Muscle layer of colon (tissue), 2 donors: Measurements from ENCODE around the gene FOXP2.
"Not testable (repeated sequence)": the region's sequence is repeated elsewhere in the genome, so short reads cannot be mapped to it uniquely, and the experiment has no call there.

Source experiments
- H3K27ac ChIP-seq: one replicate; pipeline ENCODE4 v1.7.0; 2013; ENCODE audit warnings: low read depth, mild to moderate bottlenecking, low read length, moderate library complexity
- H3K27me3 ChIP-seq, 2 donors: one replicate each; pipeline ENCODE4 v1.7.0; 2013; ENCODE audit warnings: low read length in 2 of 2, mild to moderate bottlenecking in 2 of 2; ENCODE audit not compliant: insufficient read depth in 2 of 2, control insufficient read depth in 1 of 2
- H3K36me3 ChIP-seq: one replicate; pipeline ENCODE4 v1.7.0; 2013; ENCODE audit warnings: mild to moderate bottlenecking, low read length; ENCODE audit not compliant: insufficient read depth
- H3K4me1 ChIP-seq: one replicate; pipeline ENCODE4 v1.7.0; 2013; ENCODE audit warnings: mild to moderate bottlenecking, low read length; ENCODE audit not compliant: insufficient read depth
- H3K4me3 ChIP-seq, 2 donors: one replicate each; pipeline ENCODE4 v1.7.0; 2013; ENCODE audit warnings: low read length in 2 of 2, low read depth in 1 of 2, mild to moderate bottlenecking in 1 of 2, moderate library complexity in 1 of 2
- H3K9ac ChIP-seq: one replicate; pipeline ENCODE4 v1.7.0; 2013; ENCODE audit warnings: low read length
- H3K9me3 ChIP-seq: one replicate; pipeline ENCODE4 v1.7.0; 2013; ENCODE audit warnings: mild to moderate bottlenecking, low read length
- donor health status: abdominal sarcoma.
- donor health status: Adenocarcinoma of cecum.

Gene FOXP2

DNA sequence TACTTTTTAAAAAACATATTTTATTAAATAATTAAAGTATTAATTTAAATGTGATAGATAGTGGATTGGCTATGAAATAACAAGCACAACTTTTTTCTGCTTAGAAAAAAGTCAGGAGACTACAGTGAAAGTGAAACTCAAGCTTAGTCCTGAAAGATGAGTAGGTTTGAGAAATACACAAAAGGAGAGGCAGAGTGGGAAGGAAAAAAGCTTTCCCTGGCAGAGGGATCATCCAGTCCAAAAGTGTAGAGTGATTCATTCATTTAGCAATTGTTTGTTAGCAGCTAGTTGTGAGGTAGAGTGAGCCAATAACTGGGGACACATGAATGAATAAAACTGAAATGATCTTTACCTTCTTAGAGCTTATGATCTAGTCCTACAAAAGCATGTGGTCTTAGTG lies 93.5 kb downstream of the FOXP2 start:
- Histone ChIP-seq H3K4me3 (no peak overlapping the region), H3K9ac (no peak overlapping the region), H3K27me3 (no peaks in the 10 kb centered on the region), H3K9me3 (no peaks in the 10 kb centered on the region), H3K27ac (no peak overlapping the region), H3K36me3 (no peaks in the 10 kb centered on the region), H3K4me1 (no peaks in the 10 kb centered on the region)

DNA sequence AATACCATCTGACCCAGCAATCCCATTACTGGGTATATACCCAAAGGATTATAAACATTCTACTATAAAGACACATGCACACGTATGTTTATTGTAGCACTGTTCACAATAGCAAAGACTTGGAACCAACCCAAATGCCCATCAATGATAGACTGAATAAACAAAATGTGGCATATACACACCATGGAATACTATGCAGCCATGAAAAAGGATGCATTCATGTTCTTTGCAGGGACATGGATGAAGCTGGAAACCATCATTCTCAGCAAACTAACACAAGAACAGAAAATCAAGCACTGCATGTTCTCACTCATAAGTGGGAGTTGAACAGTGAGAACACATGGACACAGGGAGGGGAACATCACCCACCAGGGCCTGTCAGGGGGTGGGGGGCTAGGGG lies 96.2 kb downstream of the FOXP2 start:
- H3K9me3 ChIP-seq, H3K27me3 ChIP-seq, H3K4me1 ChIP-seq, H3K4me3 ChIP-seq, H3K36me3 ChIP-seq, H3K27ac ChIP-seq, H3K9ac ChIP-seq: not testable (repeated sequence)

- no peaks in the 10 kb centered on the region for H3K27me3 ChIP-seq
- no peaks in the 10 kb centered on the region for H3K9me3 ChIP-seq
- H3K9ac ChIP-seq, result no peak overlapping the region
- no peaks in the 10 kb centered on the region for H3K36me3 ChIP-seq
- H3K4me3 ChIP-seq, result no peak overlapping the region
- no peak overlapping the region for H3K27ac ChIP-seq
- peaks cover 8% of the 10 kb centered on the region for H3K4me1 ChIP-seq
Observed at GRCh38 chr7:114519240-114519639, 104.6 kb downstream of the FOXP2 start.

DNA sequence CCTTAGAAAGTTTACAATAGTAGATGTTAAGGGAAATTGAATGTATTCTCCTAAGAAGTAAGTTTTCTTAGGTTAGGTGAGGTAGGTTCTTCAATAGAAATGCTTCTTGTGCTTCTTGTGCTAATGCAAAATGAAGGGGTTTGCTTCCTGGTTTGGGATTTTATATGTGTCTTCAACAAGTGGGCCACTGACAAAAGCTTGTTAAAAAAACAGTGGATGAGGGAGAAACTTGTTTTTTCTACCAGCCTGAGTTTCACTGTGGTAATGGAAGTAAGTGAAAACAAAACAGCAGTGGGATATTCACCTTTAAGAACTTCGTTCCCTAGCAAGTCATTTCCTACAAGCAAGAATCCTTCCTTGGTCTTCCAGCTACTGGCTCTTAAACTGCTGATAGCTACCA lies 107.5 kb downstream of the FOXP2 start:
- H3K36me3 ChIP-seq, result no peaks in the 10 kb centered on the region
- no peak overlapping the region for H3K4me3 ChIP-seq
- no peaks in the 10 kb centered on the region for H3K27me3 ChIP-seq
- H3K27ac ChIP-seq, result no peak overlapping the region
- H3K4me1 ChIP-seq, result peaks cover 8% of the 10 kb centered on the region
- H3K9ac ChIP-seq, result no peak overlapping the region
- H3K9me3 ChIP-seq, result no peaks in the 10 kb centered on the region

DNA sequence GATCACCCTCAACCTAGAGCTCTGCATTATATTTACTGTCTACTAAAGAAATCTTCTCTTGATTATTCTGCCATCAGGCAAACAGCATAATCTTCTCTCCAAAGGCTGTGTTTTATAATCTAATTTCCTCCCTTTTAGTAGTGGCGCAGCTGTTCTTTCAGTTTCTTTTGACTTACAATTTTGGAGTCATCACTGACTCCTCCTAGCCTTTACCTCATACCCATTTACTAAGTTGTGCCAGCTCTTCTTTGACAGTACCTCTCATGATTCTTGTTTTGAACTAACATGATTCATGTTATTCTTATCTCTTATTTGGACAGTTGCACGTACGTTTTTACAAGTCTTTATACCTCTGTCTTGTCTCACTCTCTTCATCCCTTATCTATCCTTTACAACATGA lies 113.0 kb downstream of the FOXP2 start:
- H3K27me3 ChIP-seq, result no peaks in the 10 kb centered on the region
- H3K4me1 ChIP-seq, result peaks cover 7% of the 10 kb centered on the region
- H3K9ac ChIP-seq, result no peak overlapping the region
- H3K4me3 ChIP-seq, result no peak overlapping the region
- H3K36me3 ChIP-seq, result no peaks in the 10 kb centered on the region
- no peak overlapping the region for H3K27ac ChIP-seq
- no peaks in the 10 kb centered on the region for H3K9me3 ChIP-seq

- Histone ChIP-seq H3K27ac (no peak overlapping the region), H3K27me3 (no peaks in the 10 kb centered on the region), H3K4me1 (peaks cover 13% of the 10 kb centered on the region), H3K9ac (no peak overlapping the region), H3K9me3 (no peaks in the 10 kb centered on the region), H3K36me3 (no peaks in the 10 kb centered on the region), H3K4me3 (no peak overlapping the region)
Observed at GRCh38 chr7:114530057-114530611, 115.5 kb downstream of the FOXP2 start.

GRCh38 chr7:114531326-114531725 lies 116.7 kb downstream of the FOXP2 start:
- Histone ChIP-seq H3K9me3 (no peaks in the 10 kb centered on the region), H3K4me1 (peaks cover 17% of the 10 kb centered on the region), H3K9ac (no peak overlapping the region), H3K27ac (no peak overlapping the region), H3K36me3 (no peaks in the 10 kb centered on the region), H3K4me3 (no peak overlapping the region), H3K27me3 (no peaks in the 10 kb centered on the region)

- Histone ChIP-seq H3K4me1 (peaks cover 17% of the 10 kb centered on the region), H3K9me3 (no peaks in the 10 kb centered on the region), H3K27ac (no peak overlapping the region), H3K27me3 (no peaks in the 10 kb centered on the region), H3K4me3 (no peak overlapping the region), H3K9ac (no peak overlapping the region), H3K36me3 (no peaks in the 10 kb centered on the region)
Observed at GRCh38 chr7:114533131-114533530, 118.5 kb downstream of the FOXP2 start.

GRCh38 chr7:114534953-114535352 lies 120.3 kb downstream of the FOXP2 start:
- no peak overlapping the region for H3K27ac ChIP-seq
- H3K9me3 ChIP-seq, result no peaks in the 10 kb centered on the region
- no peaks in the 10 kb centered on the region for H3K27me3 ChIP-seq
- peaks cover 13% of the 10 kb centered on the region for H3K4me1 ChIP-seq
- H3K4me3 ChIP-seq, result no peak overlapping the region
- no peak overlapping the region for H3K9ac ChIP-seq
- no peaks in the 10 kb centered on the region for H3K36me3 ChIP-seq

DNA sequence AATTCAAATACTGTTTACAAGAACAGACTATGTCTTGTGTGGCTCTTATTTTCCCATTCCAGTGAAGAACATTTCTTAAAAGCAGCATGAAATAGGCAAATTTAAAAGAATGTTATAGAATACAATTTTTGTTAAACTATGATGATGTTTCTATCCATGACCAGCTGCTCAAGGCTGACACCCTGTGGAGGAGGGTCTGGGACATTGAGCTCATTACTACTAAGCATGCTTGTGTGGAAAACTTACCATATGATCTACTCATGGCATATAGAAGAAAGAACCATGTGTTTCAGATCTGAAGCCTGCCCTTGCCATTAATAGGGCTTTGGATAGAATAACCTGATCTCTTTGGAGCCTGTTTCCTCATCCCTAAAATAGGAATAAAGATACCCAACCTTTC lies 125.0 kb downstream of the FOXP2 start:
- Histone ChIP-seq H3K9me3 (no peaks in the 10 kb centered on the region), H3K4me1 (peaks cover 5% of the 10 kb centered on the region), H3K27ac (no peak overlapping the region), H3K4me3 (no peak overlapping the region), H3K9ac (no peak overlapping the region), H3K36me3 (no peaks in the 10 kb centered on the region), H3K27me3 (no peaks in the 10 kb centered on the region)

GRCh38 chr7:114540291-114540690 lies 125.7 kb downstream of the FOXP2 start:
- H3K4me1 ChIP-seq, result peaks cover 3% of the 10 kb centered on the region
- no peak overlapping the region for H3K4me3 ChIP-seq
- H3K36me3 ChIP-seq, result no peaks in the 10 kb centered on the region
- H3K9me3 ChIP-seq, result no peaks in the 10 kb centered on the region
- H3K9ac ChIP-seq, result no peak overlapping the region
- H3K27ac ChIP-seq, result no peak overlapping the region
- H3K27me3 ChIP-seq, result no peaks in the 10 kb centered on the region

DNA sequence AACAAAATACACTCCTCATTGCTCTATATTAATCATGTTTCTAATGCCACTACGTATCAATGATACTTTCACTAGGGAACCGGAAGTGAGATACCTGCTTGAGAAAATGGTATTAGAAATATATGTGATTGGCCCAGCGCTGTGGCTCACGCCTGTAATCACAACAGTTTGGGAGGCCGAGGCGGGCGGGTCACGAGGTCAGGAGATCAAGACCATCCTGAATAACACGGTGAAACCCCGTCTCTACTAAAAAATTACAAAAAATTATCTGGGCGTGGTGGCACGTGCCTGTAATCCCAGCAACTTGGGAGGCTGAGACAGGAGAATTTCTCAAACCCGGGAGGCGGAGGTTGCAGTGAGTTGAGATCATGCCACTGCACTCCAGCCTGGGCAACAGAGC lies 132.7 kb downstream of the FOXP2 start:
- not testable (repeated sequence) for H3K36me3 ChIP-seq, H3K27ac ChIP-seq, H3K4me1 ChIP-seq, H3K4me3 ChIP-seq, H3K9me3 ChIP-seq, H3K9ac ChIP-seq, H3K27me3 ChIP-seq
